ENCODE measurements around the gene SLC35F1.
"Not testable (repeated sequence)": the region's sequence is repeated elsewhere in the genome, so short reads cannot be mapped to it uniquely, and the experiment has no call there.

Gene SLC35F1

DNA sequence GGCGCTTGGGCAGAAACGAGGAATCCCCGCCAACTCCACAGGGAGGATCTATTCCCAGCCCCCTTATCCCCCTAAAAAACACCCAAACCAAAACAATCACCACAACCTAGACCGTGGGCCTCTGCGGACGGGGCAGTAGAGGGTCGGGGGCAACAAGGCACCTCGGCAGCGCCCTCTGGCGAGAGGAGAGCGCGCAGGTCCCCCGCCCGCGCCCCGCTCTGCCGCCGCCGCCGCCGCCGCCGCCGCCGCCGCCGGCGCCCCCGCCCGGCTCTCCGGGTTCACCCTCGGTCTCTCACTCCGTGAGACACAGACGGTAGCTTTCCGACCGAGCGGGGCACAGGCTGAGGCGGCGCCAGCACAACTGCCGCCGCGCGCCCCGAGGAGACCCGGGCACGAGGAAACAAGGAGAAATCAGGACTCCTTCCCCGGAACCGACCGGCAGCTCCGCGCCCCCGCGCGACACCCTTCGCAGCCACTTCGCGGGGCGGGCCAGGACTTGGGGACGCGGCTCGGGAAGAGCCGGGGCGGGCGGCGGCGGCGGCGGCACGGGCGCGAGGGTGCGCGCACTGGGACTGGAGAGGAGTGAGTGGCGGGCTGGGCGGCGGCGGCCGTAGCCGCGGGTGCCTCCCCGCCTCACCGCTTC, at the start of gene SLC35F1:
Gene SLC35F1 (plus strand): TSS at position 307 of the 643 bp plus-strand sequence.
- DNase-seq (ENCODE audit: low read depth, low spot score) = no peak
- no peak within 1 kb of the TSS for H3K27ac ChIP-seq

DNA sequence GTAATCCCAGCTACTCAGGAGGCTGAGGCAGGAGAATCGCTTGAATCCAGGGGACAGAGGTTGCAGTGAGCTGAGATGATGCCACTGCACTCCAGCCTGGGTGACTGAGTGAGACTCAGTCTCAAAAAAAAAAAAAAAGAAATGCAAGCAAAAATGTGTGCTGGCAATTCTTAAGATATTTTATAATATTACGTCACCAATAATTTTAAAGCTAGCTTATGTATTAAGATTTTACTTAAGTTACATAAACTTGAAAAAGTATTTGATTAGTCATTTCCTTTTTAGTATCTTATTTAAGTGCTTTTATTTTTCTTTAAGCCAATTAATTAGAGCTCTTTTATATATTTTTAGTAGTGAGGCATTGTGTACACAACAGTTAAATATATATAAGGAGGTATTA, 48.5 kb upstream of the SLC35F1 start:
- not testable (repeated sequence) for DNase-seq (ENCODE audit: low read depth, low spot score)

DNA sequence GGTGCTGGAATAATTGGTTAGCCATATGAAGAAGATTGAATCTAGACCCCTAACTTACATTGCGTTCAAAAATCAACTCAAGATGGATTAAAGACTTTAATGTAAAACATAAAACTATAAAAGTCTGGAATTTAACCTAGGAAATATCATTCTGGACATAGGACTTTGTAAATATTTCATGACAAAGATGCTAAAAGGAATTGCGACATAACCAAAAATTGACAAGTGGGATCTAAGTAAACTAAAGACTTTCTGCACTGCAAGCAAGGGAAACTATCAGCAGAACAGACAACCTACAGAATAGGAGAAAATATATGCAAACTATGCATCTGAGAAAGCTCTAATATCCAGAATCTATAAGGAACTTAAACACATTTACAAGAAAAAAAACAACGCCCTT, 45.5 kb upstream of the SLC35F1 start:
- no peak for DNase-seq (ENCODE audit: low read depth, low spot score)
- H3K27ac ChIP-seq = no peak overlapping the region

More for the DNA sequence above, 48.5 kb upstream of the SLC35F1 start:
- H3K27ac ChIP-seq = not testable (repeated sequence)

DNA sequence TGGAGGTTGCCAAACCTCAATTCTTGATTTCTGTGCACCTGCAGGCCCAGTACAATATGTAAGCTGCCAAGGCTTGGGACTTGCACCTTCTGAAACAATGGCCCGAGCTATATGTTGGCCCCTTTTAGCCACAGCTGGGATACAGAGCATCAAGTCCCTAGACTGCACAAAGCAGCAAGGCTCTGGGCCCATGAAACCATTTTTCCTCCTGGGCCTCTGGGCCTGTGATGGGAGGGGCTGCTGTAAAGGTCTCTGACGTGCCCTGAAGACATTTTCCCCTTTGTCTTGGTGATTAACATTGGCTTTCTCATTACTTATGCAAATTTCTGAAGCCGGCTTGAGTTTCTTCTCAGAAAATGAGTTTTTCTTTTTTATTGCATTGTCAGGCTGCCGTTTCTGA, 40.5 kb upstream of the SLC35F1 start:
- no peak for DNase-seq (ENCODE audit: low read depth, low spot score)
- no peak overlapping the region for H3K27ac ChIP-seq

DNA sequence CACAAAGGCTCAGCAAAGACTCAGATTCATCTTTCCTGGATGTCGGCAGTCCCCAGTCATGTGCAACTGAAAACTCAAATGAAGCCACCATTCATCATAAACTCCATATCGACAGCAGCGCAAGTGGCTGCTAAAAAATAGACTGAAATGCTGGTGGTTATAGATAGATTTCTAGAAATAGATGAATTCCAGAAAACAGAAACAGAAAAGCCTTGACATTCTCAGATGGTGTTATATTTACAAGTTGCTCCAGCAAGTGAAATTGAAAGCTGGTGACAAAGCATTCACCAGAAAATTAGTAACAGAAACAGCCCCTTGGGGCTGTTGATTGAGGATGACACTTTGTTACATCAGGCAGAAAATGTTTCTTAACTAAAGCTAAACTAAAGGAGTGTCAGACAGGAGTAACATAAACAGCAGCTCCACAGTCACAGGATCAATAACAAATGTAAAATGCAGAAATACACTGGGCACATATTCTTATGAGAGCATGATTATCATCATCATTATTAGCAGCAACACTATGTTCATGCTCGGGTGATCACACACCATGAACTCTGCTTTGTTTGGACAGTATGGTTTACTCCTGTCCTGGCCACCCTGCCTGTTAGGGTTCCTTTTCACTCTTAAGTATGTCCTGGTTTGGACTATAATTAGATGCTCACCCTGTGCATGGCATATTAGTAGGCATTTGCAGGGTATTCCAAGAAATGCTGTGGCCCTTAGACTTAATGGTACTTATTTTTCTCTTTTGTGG, 36.4 kb upstream of the SLC35F1 start:
- DNase-seq (ENCODE audit: low read depth, low spot score) = no peak
- H3K27ac ChIP-seq = no peak overlapping the region

DNA sequence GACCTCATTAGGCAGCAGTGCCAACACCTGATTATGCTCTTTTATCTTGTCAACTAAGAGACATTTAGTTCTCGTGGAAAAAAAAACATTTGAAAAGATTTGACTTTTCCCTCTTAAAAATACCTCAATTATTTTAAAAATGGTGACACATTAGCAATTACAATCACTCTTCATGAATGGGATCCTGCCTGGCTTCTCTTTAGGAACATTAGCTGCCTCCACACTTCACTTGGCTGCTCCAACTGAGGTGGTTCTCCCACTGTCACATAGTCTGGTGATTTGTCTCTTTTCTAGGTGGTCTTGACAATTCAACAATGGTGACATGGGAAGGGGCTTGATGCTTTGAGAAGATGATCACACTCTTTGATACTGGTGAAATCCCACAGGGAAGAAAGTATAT, 26.2 kb upstream of the SLC35F1 start:
- no peak for DNase-seq (ENCODE audit: low read depth, low spot score)

DNA sequence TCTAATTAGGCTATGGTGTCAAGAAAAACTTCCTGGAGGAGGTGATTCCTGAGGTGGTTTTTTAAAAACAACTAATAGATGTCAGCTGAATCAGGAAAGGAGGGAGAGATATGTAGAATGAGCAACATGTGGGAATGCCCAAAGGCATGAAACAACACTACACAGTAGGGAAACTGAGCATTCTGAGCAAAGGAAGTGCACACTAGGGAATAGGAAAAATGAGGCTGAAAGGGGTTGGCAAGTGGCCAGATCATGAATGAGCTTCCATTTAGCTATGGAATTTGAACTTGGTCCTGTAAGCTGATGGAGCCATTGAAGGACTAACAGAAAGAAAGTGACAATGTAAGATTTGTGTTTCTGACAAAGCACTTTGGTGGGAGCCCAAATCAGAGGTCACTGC, 16.9 kb upstream of the SLC35F1 start:
- no peak overlapping the region for H3K27ac ChIP-seq
- no peak for DNase-seq (ENCODE audit: low read depth, low spot score)

More for the DNA sequence above, 26.2 kb upstream of the SLC35F1 start:
- no peak overlapping the region for H3K27ac ChIP-seq

DNA sequence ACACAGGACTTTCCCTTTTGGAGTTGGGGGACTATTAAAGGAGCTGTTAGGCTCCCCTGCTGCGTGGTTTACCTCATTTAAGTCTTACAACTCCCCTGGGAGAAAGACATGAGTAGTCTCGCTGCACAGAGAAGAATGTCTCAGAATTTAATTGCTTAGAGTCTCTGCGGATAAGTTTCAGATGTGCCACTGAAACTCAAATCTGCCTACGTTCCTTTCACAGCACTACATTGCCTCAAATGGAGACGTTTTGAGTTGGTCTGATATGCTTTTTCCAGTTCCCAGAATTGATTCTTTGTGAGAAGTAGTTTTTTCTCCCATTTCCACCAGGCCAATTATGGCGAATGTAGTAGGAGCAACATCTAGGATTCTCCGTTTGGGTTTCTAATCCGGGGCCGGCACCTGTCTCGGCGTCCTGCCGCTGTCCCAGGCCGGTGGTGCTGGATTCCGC, 532 bp upstream of the SLC35F1 start:
- DNase-seq (ENCODE audit: low read depth, low spot score) = no peak

DNA sequence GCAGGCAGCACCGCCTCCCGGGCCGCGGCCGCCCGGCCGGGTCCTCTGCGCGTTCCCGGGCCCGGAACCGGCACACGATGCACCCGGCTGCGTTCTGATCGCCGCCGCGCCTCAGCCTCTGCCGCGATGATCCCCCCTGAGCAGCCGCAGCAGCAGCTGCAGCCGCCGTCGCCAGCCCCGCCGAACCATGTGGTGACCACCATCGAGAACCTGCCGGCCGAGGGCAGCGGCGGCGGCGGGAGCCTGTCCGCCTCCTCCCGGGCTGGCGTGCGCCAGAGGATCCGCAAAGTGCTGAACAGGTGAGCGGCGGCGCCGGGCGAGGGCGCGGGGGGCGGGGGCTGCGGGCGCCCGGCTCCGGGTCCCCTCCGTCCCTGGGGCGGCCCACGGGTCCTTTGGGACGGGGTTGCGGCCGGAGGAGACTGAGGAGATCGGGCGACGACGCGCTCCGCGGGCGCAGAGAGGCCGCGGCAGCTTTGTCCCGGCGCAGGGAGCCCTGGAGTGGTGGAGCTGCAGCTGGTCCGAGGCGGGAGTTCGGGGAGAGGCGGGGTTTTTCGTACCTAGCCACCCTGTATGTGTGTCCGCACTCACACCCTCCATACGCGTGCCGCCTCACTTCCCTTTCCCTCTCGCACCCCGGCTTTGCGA, 659 bp downstream of the SLC35F1 start:
- DNase-seq (ENCODE audit: low read depth, low spot score) = no peak
- H3K27ac ChIP-seq = no peak overlapping the region

More for the DNA sequence above, 532 bp upstream of the SLC35F1 start:
- H3K27ac ChIP-seq = no peak overlapping the region

DNA sequence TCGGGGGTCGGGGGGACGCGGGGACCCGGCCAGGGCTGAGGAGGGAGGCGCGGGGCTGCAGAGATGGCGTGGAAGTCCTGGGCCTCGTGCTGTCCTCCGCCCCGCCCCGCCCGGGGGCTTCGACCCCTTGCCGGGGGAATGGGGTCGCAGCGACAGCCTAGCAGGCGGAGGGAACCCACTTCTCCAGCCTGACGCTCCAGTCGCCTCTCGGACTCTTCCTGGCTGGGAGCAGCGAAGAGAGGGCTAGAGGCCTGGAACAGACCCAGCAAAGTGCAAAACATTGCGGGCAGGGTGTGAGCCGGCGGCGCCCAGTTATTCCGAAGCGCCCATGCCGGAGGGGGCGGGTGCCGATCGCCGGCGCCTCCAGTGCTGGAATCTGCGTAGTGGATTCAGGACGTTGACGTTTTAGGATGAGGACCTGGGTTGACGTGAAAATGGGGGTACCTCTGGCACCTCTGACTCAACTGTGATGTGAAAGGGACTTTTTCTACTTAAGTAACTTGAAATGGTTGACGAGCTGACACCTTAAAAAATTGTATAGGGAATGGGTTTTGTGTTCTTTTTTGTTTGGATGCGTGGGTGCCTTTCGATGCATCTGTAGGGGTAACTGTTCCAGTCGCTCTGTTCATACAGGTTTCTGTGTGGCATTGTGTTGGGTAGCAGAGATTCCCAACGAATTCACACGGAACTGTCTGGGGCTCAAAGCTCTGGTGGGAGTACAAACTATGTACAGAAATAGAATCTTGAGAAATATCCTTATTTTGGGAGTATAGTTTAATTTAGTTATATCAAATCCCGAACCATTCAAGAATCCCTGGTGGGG, 1.4 kb downstream of the SLC35F1 start:
- DNase-seq (ENCODE audit: low read depth, low spot score) = no peak
- no peak overlapping the region for H3K27ac ChIP-seq

DNA sequence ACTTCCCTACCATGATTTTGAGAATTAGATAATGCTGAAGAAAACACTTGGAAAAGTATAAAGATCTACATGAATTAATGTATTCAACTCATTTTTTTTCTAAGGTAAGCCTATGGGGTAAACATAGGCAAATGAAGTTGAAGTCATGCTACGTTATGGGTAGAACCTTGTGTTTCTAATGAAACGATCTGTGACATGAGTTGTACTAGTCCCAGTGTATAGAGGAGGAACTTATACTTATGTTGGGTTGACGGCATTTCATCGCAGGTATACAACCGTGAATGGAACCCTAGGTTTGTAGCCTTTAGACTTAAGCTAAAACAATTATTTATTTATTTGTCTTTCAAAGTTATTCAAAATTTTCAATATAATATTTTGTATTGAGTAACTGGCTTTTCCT, 2.6 kb downstream of the SLC35F1 start:
- H3K27ac ChIP-seq = no peak overlapping the region

DNA sequence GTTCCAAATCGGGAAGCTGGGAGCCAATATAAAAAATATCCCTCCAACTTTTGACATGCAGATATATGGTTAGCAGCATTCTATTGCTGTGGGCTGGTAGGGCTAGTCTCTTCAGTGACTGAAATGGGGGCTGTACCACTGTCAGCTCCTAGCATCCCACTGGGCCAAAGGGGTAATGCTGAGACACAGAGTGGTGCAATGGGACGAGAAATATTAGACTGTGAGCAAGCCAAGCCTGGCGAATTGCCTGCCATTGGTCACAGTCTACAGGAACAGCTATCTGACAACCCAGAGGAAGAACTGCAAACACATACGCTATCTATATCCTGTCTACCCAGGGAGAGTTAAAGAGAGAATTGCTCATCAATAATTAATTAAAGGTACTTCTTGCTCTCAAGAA, 3.5 kb downstream of the SLC35F1 start:
- DNase-seq (ENCODE audit: low read depth, low spot score) = no peak
- H3K27ac ChIP-seq = no peak overlapping the region

More for the DNA sequence above, 2.6 kb downstream of the SLC35F1 start:
- DNase-seq (ENCODE audit: low read depth, low spot score) = no peak

DNA sequence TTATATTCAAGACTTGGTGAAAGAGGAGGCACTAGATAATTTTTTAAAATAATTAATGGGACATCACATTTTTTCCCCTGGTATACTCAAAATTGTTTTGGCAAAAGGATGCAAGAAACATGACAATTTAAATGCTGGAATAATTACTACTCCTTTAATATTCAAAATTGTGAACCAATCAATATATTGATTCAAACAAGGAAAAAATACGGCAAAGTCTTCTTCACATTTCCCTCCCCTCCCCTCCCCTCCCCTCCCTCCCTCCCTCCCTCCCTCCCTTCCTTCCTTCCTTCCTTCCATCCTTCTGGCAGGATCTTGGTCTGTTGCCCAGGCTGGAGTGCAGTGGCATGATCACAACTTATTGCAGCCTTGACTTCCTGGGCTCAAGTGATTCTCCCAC, 4.1 kb downstream of the SLC35F1 start:
- no peak for DNase-seq (ENCODE audit: low read depth, low spot score)
- H3K27ac ChIP-seq = no peak overlapping the region

DNA sequence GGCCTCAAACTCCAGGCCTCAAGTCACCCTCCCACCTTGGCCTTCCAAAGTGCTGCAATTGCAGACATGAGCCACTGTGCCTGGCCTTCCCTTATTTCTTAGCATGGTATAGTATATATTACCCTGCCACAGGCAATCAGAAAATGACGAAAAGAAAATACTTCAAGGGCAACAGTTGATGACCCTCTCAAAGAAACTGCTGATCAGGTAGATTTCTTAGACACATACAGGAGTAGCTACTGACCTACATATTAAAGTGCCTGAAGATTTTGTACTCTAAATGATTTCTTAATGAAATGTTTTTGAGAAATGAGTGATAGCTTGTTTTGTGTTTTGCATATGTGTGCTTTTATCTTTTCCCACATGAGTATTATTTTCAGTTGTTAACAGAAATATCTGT, 4.6 kb downstream of the SLC35F1 start:
- no peak for DNase-seq (ENCODE audit: low read depth, low spot score)
- H3K27ac ChIP-seq = no peak overlapping the region

DNA sequence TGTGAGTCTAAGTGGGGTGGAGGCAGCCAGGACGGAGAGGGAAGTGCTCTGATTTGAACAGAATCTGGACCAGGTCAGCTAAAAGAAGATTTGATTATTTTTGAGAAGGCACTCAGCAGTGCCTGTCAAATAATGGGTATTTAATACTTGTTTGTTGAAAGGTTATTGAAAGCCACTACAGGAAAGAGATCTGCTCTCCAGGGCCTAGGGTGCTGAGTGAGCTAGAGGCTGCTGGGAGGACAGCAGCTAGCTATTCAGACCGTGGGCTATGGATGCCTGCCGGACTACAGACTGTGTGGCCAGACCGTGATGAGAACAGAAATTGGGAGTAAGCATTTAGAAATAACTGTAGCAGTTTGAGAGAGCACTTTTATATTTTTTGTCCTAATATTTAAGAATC, 8.8 kb downstream of the SLC35F1 start:
- DNase-seq (ENCODE audit: low read depth, low spot score) = no peak
- no peak overlapping the region for H3K27ac ChIP-seq

DNA sequence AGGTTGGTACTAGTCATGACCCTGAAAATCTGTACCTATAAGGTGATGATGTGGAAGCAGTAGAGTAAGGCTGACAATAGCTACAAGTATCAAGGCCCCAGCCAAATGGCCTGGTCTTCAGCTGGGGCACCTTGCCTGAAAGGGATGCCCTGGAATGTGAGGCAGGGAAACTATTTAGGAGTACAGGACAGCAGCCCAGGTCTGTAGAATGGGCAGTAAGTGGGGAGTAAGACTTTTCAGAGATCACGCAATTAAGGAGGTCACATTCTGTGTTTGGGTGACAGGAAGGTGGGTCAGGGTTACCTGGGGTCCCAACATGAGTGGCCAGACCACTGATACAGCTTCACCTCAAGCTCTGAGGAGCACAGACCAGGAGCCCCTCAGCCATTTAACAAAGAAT, 9.4 kb downstream of the SLC35F1 start:
- no peak for DNase-seq (ENCODE audit: low read depth, low spot score)
- H3K27ac ChIP-seq = no peak overlapping the region

DNA sequence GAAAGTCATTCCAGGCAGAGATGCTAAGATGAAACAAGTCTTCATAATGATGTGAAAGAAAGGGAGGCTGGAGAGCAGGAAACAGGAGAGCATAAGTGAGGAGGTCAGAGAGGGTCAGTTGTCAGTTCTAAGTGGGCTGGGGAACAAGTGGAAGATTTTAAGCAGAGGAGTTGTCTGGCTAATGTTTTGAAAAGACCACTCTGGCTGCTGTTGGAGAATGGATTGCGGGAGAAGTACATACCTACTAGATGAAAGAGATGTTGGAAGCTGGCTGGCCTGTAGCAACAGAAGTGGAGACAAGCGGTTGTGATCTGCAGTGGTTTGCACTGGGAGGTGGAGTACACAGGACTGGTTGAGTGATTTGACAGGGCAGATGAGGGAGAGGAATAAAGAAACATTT, 10.1 kb downstream of the SLC35F1 start:
- no peak for DNase-seq (ENCODE audit: low read depth, low spot score)
- no peak overlapping the region for H3K27ac ChIP-seq

DNA sequence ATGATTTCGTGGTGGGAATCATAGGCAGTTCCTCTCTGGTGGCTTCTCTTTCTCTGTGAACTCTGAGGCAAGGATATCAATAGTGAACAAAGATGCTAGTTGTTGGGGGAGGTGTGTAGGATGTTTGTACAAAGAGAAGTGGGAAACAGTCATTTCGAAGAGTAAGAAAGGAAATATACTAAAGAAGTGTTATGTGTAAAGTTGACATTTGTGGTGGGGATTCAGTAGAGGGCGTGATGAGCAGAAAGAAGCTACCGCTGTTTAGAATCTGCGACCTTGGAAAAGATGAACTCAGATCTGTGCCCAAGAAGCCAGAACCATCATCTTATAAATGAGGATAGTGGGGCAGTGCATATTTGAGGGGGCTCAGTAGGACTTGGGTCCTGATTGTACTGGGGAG, 11.4 kb downstream of the SLC35F1 start:
- DNase-seq (ENCODE audit: low read depth, low spot score) = no peak
- H3K27ac ChIP-seq = no peak overlapping the region

DNA sequence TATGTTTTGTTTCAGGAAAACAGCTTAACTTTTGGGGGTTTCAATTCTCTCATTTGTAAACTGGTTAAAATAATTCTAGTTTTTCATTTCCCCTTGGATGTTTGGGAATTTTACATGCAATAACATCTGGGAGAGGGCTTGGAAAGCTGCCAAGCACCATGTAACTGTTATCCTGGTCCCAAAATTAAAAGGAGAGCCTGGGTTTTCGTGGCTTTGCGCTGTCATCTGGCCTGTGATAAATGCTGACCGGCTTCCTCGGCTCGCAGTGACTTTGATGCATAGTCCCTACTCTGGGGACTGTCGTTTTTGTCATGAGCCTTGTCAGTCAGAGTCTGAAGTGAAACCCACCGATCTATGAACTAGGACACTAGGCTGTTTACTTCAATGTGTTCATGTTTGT, 12.2 kb downstream of the SLC35F1 start:
- DNase-seq (ENCODE audit: low read depth, low spot score) = no peak
- H3K27ac ChIP-seq = no peak overlapping the region

Measured in epithelial cell of prostate (primary cell).